Progenitor cell of endocrine pancreas (in vitro differentiated cells): ENCODE data around the gene EBF4. TPM values are rescaled to one million over a fixed set of nuclear protein-coding genes. Genes with fewer than 3 reads are reported as not detected.

Experiments used
- DNase-seq: peaks from one replicate; pipeline ENCODE4 v3.0.0; 2021; ENCODE audit warnings: low spot score; ENCODE audit not compliant: unreplicated experiment
- H3K27ac Mint-ChIP-seq: 2 replicates; pipeline ENCODE4 v1.8.0; 2021; ENCODE audit warnings: mild to moderate bottlenecking, moderate library complexity, mixed read lengths
- H3K27me3 Mint-ChIP-seq: 2 replicates; pipeline ENCODE4 v1.8.0; 2021; ENCODE audit warnings: mixed read lengths
- H3K36me3 Mint-ChIP-seq: 2 replicates; pipeline ENCODE4 v1.8.0; 2022; ENCODE audit warnings: mixed read lengths; ENCODE audit not compliant: insufficient read depth
- H3K4me1 Mint-ChIP-seq: 2 replicates; pipeline ENCODE4 v1.8.0; 2021; ENCODE audit warnings: low read depth, mixed read lengths
- H3K4me3 Mint-ChIP-seq: 2 replicates; pipeline ENCODE4 v1.8.0; 2021; ENCODE audit warnings: low read depth, mild to moderate bottlenecking, moderate library complexity, mixed read lengths
- H3K9me3 Mint-ChIP-seq: 2 replicates; pipeline ENCODE4 v1.8.0; 2021; ENCODE audit warnings: low read depth, mixed read lengths
- CTCF ChIP-seq: fragments of 200-600 bp; sonication (generic); IDR thresholded peaks from one replicate; pipeline ENCODE4 v1.5.0; 2021; ENCODE audit warnings: antibody characterized with exemption, mild to moderate bottlenecking; ENCODE audit not compliant: unreplicated experiment
- total RNA-seq: library from RNA; stranded (reverse); gene quantifications from 2 replicates; pipeline ENCODE4 v1.2.1, GENCODE V29; 2021

Gene EBF4
- total RNA-seq, 1 donor from 2014 or later: 63.8 TPM

GRCh38 chr20:2771631-2772080, 79.1 kb downstream of the EBF4 start:
- H3K27ac Mint-ChIP-seq: no peak overlapping the region
- H3K36me3 Mint-ChIP-seq: no peaks in the 10 kb centered on the region
- H3K4me1 Mint-ChIP-seq: no peaks in the 10 kb centered on the region
- H3K27me3 Mint-ChIP-seq: peaks cover 36% of the 10 kb centered on the region
- no peaks in the 10 kb centered on the region for H3K9me3 Mint-ChIP-seq
- DNase-seq: no peak
- H3K4me3 Mint-ChIP-seq: no peak overlapping the region
- TF ChIP-seq CTCF: no peak

DNA sequence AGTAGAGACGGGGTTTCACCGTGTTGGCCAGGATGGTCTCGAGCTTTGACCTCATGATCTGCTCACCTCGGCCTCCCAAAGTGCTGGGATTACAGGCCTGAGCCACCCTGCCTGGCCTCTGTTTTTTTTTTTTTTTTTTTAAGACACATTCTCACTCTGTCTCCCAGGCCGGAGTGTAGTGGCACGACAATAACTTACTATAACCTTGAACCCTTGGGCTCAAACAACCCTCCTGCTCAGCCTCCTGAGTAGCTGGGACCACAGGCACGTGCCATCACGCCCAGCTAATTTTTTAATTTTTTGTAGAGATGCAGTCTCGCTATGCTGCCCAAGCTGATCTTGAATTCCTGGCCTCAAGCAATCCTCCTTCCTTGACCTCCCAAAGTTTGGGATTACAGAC, 81.2 kb downstream of the EBF4 start:
- Mint-ChIP-seq H3K36me3 (no peaks in the 10 kb centered on the region), H3K27me3 (peaks cover 25% of the 10 kb centered on the region), H3K27ac (no peak overlapping the region), H3K4me1 (no peaks in the 10 kb centered on the region), H3K9me3 (peaks cover 3% of the 10 kb centered on the region), H3K4me3 (no peak overlapping the region)
- no peak for DNase-seq
- no peak for TF ChIP-seq CTCF

DNA sequence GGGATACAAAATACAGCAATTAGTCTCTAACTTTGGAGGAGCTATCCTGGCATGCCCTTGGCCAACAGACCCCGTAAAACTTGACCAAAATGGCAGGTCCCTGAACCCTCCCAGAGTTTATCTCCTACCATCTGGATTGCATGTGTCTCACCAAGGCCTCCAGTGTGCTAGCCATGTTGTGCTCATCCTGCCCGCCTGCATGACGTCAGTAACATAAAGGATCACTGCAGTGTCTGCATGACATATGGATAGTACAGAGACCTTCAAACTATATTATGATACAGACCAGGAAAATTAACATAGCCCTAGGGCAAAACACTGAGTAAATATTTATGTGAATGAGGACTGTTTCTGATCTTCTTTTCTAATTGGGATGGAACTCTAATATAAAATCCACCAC, 82.6 kb downstream of the EBF4 start:
- H3K4me1 Mint-ChIP-seq: no peaks in the 10 kb centered on the region
- no peak for TF ChIP-seq CTCF
- DNase-seq: no peak
- peaks cover 18% of the 10 kb centered on the region for H3K27me3 Mint-ChIP-seq
- no peaks in the 10 kb centered on the region for H3K36me3 Mint-ChIP-seq
- H3K27ac Mint-ChIP-seq: no peak overlapping the region
- H3K4me3 Mint-ChIP-seq: no peak overlapping the region
- H3K9me3 Mint-ChIP-seq: peaks cover 3% of the 10 kb centered on the region

DNA sequence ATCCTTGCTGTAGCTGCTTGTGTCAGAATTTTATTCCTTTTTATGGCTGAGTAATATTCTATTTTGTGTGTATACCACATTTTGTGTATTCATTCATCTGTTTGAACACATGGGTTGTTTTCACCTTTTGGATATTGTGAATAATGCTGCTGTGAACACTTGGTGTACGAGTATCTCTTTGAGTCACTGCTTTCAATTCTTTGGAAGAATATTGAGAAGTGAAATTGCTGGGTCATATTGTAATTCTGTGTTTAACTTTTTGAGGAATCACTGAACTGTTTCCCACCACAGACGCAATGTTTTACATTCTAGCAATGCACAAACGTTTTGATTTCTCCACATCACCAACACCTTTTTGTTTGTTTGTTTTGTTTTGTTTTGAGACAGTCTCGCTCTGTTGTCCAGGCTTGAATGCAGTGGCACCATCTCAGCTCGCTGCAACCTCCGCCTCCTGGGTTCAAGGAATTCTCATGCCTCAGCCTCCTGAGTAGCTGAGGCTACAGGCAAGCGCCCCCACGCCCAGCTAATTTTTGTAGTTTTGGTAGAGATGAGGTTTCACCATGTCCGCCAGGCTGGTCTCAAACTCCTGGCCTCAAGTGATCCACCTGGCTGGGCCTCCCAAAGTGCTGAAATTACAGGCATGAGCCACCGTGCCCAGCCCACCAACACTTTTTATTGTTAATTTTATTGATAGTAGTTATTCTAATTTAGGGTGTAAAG, 86.2 kb downstream of the EBF4 start:
- Mint-ChIP-seq H3K36me3 (no peaks in the 10 kb centered on the region), H3K9me3 (peaks cover 3% of the 10 kb centered on the region), H3K4me1 (no peaks in the 10 kb centered on the region), H3K27me3 (peaks cover 22% of the 10 kb centered on the region), H3K27ac (no peak overlapping the region), H3K4me3 (no peak overlapping the region)
- TF ChIP-seq CTCF: no peak
- DNase-seq: no peak

DNA sequence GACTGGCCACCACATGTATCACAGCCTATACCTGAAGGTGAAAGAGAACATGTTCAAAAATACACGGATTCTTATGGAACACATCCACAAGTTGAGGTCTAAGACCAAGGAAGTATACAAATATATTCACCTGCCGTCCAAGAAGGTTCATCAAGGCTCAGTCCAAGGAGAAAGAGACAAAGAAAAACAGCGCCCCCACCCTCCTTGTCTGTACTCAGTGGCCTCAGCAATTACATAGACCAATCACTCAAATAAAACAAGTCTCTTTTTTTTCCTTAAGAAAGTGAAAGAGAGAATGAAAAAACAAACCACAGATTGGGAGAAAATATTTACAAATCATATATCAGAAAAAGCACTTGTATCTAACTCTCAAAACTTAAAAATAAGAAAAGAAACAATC, 88.4 kb downstream of the EBF4 start:
- Mint-ChIP-seq H3K4me3 (no peak overlapping the region), H3K27ac (no peak overlapping the region), H3K4me1 (no peaks in the 10 kb centered on the region), H3K27me3 (peaks cover 26% of the 10 kb centered on the region), H3K36me3 (no peaks in the 10 kb centered on the region), H3K9me3 (peaks cover 3% of the 10 kb centered on the region)
- DNase-seq: no peak
- no peak for TF ChIP-seq CTCF
